ENCODE results near the gene C14orf119.

C14orf119 gene

DNA sequence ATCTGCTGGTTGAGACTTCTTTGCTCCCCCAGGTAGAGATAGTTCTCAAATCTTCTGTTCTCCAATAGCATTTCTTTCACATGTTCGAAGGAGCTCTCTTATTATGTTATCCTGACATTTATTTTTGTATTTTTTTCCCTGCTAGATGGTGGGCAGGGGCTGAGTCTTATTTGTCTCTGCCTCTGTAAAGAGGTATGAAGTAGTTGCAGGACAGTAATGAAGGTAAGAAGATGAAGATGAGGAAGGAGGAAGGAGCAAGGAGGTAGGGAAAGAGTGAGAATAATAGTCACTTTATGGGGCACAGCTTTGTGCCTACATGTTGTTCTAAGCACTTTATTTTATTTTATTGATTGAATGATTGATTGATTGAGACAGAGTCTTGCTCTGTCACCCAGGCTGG, 14.5 kb downstream of the C14orf119 start:
- no peak for DNase-seq (ENCODE audit: low read depth)

DNA sequence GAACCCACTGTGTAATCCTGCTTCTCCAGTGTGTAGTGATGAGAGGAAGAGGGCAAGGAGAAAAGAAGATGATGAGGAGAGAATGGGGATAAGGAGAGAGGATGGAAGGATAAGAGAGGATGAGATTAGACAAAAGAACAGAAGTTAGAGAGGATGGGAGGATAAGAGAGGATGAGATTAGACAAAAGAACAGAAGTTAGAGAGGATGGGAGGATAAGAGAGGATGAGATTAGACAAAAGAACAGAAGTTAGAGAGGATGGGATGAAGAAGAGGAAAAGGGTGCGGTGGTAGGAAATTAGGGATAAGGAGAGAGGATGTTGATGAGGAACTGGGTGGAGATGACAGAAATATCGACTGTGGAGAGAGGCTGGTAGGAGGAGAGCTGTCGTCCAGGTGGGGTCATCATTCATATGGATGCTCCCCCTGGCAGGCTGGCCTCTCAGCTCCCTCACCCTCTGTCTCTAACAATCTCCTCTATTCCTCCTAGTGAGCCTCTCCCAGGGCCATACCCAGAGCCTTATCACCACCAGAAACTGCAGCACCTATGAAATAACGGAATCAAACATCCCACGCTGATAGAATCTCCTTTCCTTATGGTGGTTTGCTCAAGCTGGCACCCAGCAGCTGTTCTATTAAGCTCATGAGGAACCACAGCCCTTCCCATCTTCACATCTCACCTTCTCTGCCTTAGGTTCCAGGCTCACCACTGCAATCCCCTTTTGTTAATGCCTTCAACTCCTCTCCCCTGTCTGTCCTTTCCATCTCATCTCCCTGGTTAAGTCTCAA, 15.5 kb downstream of the C14orf119 start:
- DNase-seq (ENCODE audit: low read depth): no peak

DNA sequence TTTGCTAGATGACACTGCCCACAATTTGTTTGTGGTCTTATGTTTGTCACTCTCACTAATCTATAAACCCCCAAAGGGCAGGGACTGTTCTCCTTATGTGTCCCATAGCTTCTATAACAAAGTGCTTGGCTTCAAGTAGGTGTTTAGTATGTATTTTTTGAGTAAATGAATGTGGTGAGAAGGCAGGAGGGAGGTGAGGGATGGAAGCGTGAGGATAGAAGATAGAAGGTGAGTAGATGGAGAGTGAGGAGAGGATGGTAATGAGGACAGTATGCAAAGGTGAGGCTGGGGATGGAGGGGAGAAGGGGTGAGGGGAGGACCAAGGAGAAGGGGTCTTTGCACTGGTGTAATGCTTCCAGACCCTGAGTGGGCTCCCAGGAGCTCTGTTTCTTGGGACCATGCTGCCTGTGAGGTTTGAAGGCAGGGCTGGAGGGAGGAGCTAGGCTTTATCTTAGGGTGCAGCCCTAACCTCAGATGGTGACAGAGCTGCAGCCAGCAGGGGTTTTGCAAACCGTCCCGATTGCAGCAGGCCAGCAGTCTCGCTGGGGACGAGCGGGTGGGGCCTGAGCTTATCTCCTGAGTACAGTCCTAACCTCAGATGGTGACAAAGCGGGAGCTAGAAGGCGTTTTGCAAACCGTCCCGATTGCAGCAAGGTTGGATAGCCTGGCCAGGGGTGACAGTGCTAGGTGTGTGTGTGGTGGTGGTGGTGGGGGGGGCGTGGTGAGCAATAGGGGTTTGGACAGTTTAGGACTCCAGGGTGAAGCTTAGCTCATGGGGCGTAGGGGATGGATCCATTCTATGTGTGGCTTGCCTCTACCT, 17.3 kb downstream of the C14orf119 start:
- no peak for DNase-seq (ENCODE audit: low read depth)

DNA sequence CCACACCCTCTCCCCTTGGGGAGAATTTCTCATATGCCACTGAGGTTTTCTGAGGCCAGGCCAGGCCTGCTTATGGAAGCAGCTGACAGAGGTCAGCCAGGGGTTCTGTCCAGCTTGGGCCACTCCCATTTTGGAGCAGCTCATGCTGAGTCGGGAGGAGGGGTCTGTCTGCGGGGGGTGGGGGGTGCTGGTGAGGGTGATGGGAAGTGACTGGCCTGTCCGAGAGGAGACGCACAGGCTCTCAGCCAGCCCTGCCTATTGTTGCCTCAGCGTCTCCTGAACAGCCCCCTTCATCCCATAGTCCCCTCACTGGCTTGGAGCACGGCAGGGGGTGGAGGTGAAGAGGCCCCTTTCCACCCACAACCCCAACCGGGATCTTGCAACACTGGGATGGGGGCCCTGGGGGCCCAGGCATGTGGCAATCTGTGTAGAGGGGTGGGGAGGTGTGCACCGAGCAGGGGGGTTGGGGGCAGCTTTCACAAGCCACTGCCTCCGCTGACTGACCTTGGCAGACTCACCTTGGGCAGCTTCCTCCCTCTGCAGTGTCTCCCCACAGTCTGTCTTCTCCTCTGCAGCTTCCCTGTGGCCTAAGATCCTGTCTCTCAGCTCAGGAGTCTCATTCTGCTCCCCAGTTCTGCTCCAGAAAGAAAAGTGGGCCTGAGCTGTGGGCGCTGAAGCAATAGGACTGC, 18.3 kb downstream of the C14orf119 start:
- DNase-seq (ENCODE audit: low read depth): no peak

DNA sequence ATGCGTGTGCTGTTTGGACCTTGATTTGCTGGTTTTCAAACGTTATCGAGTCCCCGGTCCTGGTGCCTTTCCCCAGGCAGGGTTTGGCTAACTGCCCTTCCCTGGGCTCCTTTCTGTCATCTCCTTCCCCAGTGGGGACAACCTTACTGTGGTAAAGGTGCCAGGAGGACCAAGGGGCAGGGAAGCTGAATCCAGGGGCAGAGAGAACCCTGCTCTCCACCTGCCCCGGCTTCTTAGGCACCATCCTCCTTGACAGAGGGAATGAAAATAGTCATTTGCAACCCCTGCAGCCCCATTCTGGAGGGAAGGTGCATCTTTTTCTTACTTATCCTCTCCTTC, 18.8 kb downstream of the C14orf119 start:
- DNase-seq (ENCODE audit: low read depth): no peak

DNA sequence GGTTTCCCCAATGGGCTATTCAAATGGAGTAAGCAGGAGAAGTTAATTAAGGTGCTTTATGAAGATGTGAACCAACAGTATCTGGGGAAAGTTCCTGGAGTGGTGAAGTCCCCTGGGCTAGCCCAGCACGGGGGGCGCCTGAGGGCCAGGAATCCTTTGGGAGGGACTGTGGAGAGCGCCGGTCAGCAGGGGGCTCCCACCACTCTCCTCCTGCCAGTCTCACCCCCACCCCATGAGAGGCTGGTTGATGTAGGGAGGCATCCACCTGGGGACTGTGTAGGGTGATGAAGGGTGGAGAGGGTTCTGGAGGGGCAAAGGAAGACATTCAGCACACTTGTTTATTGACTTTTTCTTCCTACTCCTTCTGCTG, 19.3 kb downstream of the C14orf119 start:
- no peak for DNase-seq (ENCODE audit: low read depth)

DNA sequence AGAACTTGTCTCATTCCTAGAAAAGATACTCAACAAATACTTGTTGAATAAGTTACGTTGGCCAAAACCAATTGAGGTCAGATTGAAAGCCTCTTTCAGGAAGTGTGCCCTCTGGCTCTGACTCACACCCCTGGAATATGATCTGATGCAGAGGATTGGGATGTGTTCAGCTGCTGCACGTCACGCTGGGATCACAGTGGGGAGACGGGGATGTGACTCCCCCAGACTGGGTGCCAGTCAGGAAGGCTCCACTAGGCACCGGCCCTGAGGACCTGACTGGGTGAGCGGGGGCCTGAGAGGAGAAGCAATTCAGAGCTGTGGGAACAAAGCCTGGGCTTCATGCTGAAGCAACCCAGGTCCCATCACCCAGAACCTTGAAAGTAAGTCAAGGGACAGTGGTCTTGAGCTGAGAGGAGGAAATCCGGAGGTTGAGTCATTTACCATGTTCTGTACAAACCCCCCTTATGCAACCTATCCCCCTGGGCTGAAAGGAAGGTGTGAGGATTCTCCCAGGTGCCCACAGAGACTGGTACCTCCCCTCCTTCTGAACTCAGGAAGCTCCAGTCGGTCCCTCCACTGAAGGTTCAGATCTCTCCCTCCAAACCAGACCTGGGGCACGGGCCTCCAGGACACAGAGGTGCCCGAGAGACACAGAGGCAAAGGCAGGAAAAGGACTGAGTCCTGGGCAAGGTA, 19.9 kb downstream of the C14orf119 start:
- DNase-seq (ENCODE audit: low read depth): no peak

DNA sequence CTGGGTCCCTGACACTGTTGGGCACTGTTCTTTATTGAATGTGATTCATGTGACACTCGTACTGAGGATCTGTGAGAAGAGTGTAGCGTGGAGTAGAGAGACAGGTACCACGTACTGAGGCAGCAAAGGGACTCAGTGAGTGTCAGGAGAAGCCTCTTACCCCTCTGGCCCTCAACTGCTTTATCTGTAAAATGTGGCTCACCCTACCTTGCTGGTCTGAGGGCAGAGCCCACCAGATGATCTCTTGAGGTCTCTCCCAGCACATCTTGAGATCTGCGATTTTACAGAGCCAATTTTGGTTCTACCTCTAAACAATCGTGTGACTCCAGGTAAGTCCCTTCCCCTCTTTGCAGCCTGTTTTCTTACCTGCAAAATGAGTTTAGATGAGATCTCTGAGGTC, 20.6 kb downstream of the C14orf119 start:
- no peak for DNase-seq (ENCODE audit: low read depth)

DNA sequence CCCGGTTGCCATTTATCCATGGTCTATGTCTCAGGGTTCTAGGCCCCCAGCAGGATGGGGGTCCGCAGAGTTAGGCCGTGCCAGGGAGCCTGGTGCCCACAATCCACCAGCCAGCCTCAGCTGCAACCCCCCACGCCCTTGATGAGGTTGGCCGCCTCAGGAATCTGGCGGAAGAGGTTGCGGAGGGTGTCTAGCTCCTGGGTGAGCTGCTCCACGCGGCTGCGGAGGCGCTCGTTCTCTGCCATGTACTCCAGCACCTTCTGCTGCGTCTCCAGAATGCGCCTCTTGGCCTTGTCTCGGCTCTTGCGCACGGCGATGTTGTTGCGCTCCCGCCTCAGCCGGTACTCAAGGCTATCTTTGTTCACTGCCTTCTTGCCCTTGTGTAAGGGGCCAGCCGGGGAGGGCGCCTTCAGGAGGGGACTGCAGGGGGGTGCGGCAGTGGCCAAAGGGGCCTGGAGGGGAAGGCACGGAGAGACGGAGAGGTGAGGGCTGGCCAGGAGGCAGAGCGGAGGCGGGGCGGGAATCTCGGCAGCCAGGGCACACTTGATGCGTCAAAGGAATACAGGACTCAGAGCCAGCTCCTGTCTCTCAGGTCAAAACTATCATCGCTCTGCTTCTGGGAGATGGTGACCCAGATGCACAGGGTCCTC, 22.2 kb downstream of the C14orf119 start:
- DNase-seq (ENCODE audit: low read depth): no peak

DNA sequence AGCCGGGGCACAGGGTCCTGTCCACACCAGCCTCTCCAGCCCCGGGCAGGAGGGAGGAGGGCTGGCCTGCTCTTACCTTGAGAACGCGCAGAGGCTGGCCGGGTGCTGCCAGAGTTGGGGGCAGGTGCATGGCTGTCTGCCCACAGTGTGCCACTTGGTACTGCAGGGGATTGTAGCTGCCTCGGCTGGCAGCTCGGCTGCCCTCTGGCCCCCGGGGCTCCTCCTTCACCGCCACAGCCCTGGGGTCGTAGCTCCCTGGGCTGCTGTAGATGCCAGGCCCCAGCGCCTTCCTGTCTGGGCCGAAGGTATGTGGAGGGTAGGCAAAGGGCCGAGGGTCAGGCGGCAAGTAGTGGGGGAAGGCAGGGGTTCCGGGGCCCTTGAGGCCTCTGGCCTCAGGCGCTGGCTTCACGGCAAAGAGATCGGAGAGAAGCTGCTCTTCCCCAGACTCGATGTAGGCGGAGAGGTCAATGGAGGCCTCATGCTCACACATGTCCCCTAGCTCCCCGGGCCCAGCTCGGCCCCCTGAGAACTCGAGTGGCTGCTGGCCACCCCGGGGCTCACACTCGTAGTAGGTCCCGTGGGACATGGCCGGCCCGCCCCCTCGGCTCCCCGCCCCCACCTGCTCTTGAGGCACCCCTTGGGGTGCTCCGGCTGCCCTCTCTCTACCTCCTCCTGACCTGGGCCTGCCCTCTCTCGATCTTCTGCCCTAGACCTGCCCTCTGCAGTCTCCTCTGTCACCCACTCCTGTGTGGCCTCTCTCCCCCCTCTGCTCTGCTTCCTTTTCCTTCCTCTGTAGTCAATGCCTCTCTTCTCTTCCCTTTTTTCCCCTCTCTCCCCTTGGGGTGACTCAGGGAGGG, 23.4 kb downstream of the C14orf119 start, which contains the start of gene CEBPE:
Gene CEBPE, minus strand, starts transcription at position 750 of the 857 bp plus-strand sequence. Its CDS starts 164 bp downstream, at position 586.
- no peak for DNase-seq (ENCODE audit: low read depth)

DNA sequence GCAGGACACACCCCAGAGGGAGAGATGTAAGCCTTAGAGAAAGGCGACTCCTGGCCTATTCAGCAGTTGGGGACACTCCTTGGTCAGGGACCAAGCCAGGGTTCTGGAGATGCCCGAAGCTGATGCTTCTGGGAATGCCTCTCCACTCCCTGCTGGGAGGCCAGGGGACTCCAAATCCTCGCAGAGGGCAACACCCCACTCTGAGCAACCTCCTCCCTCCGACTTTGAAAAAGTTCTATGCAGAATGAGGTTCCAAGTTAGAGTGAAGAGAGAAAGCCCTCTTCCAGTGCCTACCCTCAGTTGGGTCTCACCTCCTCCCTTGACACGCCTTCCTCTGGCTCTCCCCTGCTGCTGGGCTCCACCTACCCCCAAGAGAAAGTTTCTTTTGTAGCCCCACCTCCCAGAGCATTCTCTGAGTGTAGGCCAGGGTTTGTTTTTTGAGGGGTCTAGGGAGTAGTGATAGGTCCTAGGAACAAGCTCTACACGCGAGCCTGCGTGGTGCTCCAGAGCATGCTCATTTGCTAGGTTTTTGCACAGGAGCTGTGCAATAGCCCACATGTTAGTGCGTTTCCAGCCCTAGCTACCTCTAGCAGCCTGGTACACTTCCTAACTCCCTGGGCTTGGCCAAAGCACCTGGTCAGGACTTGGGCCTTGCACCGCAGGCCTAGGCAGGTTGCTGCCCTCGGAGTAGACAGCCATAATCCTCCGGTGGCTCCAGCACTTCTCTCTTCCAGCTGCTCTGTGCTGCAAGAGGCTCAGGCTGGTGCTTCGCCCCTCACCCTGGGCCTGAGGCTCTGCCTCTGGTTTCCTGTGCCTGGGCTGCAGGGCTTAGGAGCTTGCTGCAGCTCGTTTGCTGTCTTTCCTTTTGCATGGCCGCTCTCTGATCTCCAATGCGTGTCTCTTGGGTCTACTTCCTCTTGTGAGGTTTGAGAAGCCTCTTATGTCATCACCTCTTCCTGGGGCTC, 24.3 kb downstream of the C14orf119 start:
- DNase-seq (ENCODE audit: low read depth): no peak

DNA sequence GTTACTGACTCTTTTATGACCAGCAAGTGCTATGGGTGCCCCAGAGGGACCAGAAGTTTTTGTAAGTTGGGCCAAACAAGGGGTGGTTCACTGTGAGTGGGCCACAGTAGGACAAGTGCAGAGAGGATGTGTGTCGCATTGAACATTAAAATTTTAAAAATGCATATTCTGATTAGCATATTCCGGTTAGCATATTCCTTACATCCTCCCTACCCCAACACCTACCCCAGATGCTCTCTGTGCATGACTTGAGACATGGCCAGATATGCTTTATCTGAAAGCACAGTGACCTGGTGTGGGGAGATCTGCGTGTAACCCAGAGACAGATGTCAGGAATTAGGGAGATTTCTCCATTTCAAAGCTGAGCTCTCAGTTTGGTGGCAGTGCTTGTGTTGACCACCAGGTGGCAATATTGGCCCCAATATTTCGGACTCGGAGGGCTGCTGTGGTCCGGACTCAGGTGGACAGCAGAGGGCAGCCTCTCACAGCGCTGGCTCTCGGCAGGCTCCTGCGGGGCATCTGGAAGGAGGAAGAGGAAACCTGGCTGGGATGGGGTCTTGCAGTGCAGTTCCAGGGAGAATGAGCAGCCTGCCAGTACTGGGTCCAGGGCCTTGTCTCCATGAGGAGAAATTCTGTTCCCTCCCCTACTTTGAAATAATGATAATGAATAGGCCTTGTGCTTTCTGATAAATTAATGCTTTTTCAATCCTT, 25.4 kb downstream of the C14orf119 start:
- peak; percentile 61 for DNase-seq (ENCODE audit: low read depth)

DNA sequence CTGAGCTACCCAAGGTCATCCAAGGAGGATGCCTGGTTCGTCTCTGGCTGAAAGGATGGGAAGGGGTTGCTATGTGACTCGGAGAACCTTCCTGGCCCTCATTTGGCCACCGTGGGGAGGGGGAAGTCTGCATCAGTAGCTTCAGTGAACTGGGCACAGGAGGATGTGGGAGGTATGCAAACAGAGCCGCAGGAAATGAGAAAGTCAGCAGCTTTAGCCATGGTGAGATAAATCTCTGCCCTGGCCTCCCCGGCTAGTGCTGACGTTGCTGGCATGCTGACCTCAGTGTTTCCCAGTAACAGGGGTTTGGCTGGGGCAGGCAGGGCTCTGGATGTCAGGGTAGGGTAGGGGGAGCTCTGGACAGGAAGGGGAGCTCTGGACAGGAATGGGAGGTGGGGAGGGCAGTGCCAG, 26.1 kb downstream of the C14orf119 start:
- no peak for DNase-seq (ENCODE audit: low read depth)

DNA sequence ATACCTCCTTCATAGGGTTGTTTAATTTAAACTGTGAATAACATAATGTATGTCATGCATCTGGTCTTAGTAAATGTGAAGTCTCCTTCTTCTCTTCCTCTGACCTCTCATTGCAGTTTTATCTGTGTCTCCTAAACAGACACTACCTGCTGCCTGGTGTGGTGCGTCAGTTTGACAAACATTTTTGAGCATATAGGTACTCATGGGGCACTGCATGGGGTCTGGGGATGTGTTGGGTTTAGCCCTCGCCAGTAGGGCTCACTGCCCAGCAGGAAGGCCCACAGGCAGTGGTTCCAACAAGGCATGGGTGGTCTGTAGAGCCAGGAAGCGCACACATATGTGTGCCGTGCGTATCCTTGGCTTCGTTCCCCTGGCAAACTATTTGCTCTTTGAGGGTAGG, 26.8 kb downstream of the C14orf119 start:
- DNase-seq (ENCODE audit: low read depth): no peak

DNA sequence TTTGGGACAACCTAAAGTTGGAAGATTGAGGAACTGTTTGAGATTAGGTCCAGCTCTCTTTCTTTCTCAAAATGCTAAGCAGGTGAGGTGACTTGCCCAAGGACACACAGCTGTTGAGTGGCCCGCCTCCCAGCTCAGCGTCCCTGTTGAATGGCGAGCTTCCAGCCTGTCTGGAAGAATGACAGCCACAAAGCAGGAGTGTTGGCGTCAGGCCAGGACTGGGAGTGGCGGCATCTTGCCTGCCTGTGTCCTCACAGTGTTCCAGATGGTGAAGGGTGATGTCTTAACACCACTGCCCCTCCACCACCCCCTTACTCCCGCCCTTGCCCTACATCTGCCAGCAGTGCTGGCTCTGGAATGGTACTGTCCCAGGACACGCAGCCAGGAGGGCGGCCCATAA, 28.1 kb downstream of the C14orf119 start:
- no peak for DNase-seq (ENCODE audit: low read depth)

DNA sequence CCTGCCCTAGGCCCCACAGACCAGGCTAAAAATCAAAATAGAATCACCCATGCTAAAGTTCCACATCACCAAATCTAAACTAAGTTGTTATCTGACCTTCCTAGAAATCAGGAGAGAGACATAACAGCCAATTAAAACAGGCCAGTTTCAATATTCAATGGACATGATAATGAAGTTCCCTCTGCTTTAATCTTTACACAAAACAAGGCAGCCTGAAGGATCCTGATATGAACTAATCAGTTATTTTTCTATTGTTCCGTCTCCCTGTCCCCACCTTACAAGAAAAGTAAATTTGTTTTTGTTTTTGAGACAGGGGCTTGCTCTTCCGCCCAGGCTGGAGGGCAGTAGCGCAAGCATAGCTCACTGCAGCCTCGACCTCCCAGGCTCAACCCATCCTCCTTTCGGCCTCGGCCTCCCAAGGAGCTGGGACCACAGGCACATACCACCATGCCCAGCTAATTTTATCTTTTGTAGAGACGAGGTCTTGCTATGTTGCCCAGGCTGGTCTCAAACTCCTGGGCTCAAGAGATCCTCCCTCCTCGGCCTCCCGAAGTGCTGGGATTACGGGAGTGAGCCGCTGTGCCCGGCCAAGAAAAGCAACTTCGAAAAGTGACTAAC, 29.1 kb downstream of the C14orf119 start:
- DNase-seq (ENCODE audit: low read depth): no peak

DNA sequence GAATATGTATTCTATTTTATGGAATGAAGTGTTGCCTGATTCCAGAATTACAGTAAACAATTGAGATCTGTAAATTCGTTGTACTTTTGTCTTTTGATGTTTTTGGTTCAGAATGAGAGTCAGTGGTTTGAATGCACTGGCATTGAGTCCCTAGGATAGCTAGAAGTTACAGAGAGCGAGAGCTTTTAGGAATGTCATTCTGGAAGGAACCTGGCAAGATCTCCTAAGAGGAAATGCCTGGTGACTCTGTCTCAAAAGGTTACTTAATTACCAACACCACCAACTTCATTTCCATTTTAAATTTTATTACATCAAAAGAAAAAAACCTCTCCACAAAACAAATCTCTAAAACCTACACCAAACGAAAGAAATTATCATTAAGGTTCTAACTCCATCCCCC, 29.7 kb downstream of the C14orf119 start:
- DNase-seq (ENCODE audit: low read depth): no peak

DNA sequence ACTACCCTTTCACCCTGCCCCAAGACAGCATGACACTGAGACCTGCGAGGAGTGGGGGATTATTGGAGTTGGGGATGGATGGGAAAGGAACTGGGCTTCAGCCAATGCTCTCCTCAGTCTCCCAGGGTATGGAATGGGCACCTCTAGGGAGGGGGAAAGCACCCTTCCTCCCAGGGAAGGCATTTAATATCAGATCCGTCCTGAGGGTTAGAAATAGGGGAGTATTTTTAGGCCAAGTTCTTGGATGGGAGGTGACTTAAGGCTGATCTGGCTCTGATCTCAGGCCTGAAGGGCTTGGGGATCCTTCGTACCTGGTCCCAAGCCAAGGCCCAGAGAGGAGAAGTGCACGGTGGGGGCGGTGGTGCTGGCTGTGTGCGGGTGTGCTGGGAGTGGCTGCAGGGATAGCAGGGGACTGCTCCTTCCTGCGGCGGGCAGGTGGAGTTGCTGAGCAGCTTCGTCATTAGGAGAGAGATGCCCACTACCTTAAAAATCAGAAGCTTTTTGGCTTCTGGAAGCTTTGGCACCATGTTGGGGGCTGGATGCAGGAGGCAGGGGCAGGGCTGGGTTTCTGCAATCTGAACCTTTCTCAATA, 30.7 kb downstream of the C14orf119 start:
- no peak for DNase-seq (ENCODE audit: low read depth)

Data from stimulated activated CD4-positive, alpha-beta T cell treated with anti-CD3 and anti-CD28 coated beads, Interleukin-2, amount 100 ng/mL, for 4 hours (primary cell).